NCI-H226 (cell line): ENCODE measurements around the gene SPATA33.
"Not testable (repeated sequence)": the region's sequence is repeated elsewhere in the genome, so short reads cannot be mapped to it uniquely, and the experiment has no call there.

Experiments used
- DNase-seq: peaks from one replicate; pipeline ENCODE4 v3.0.0-alpha.2; 2015

The SPATA33 gene

DNA sequence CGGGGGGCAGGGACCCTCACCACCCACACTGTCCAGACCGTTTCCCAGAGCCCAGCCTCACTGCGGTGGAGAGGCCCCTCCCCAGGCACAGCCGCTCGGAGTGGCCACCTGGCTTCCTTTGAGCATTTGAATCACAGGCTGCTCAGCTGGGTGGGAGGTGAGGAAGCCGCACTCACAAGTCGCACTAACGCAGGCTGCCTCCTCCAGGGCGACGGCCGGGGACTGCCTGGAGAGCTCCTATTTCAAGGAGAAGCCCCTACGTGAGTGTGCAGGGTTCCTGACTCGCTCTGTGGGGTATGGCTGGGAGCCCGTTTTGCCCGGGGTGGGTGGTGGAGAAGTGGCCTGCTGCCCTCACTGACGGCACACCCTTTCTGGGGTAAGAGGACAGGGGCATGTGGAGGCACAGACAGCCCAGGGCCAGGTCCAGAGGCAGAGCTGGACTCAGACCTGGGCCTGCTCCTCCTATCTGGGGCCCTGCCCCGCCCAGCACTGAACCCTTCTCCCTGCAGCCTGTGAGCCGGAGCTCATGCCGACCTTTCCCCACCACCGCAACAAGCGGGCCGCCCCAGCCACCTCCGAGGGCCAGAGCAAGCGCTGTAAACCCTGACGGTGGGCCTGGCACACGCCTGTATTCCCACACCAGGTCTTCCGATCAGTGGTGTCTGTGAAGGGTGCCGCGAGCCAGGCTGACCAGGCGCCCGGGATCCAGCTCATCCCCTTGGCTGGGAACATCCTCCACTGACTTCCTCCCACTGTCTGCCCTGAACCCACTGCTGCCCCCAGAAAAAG lies 37.6 kb downstream of the SPATA33 start:
- no peak for DNase-seq

DNA sequence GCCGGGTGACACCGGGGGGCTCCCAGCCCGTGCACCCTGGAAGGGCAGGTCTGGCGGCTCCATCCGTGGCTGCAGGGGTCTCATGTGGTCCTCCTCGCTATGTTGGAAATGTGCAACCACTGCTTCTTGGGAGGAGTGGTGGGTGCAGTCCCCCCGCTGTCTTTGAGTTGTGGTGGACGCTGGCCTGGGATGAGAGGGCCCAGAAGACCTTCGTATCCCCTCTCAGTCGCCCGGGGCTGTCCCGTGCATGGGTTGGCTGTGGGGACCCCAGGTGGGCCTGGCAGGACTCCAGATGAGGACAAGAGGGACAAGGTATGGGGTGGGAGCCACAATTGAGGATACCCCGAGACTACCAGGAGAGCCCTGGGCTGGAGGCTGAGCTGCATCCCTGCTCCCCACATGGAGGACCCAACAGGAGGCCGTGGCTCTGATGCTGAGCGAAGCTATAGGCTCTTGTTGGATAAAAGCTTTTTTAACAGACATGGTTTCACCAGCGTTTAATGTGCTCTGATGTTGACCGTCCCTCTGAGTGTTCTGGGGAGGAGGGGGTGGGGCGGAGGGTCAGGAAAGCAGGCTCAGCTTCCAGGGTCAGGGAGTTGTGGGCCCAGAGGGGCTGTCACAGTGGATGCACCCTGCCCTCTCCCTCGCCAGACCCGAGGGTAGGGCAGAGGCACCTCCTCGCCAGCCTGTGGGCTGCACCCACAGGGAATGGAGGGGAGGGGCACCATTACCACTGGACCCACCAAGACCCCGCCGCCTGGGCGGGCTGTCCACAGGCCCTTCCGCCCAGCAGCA lies 38.4 kb downstream of the SPATA33 start:
- DNase-seq = no peak

DNA sequence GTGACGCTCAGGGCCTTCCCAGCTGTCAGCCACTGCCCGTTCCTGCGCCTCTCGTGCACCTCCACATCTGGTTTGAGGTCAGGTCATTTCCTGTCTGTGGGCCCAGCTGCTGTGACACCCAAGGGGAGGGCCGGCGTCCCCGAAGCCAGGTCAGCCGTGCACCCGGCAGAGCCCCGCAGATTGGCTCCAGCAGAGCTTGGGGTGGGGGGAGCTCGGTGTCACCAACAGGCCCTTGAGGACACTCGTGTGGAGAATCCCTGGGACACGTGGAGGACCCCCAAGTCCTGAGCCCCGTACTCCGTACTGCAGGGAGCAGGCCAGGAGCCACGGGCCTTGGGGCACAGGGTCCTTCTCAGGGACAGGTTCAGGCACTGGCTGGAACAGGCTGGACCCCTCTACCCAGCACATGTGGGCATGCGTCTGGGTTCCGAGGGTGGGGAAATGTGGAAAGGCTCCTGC lies 39.1 kb downstream of the SPATA33 start:
- no peak for DNase-seq

DNA sequence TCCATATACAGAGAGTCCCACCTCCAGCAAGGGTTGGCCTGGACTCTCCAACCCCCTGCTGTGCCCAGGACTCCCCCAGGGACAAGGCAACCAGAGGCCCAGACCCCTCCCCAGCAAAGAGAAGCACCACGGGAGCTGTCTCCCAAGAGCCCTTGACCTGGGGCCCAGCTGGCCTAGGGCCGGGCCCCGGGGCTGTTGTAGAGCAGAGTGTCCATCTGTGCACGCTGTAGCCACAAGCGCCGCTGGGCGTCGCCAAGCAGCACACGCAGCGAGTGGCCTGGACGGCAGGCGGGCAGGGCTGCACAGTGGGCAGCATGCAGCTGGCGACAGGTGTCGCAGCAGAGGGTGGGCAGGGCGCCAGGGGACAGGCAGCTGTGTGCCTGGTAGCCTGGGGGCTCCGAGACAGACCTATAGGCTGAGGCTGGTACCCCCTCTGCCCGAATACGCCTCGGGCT lies 39.6 kb downstream of the SPATA33 start:
- no peak for DNase-seq

DNA sequence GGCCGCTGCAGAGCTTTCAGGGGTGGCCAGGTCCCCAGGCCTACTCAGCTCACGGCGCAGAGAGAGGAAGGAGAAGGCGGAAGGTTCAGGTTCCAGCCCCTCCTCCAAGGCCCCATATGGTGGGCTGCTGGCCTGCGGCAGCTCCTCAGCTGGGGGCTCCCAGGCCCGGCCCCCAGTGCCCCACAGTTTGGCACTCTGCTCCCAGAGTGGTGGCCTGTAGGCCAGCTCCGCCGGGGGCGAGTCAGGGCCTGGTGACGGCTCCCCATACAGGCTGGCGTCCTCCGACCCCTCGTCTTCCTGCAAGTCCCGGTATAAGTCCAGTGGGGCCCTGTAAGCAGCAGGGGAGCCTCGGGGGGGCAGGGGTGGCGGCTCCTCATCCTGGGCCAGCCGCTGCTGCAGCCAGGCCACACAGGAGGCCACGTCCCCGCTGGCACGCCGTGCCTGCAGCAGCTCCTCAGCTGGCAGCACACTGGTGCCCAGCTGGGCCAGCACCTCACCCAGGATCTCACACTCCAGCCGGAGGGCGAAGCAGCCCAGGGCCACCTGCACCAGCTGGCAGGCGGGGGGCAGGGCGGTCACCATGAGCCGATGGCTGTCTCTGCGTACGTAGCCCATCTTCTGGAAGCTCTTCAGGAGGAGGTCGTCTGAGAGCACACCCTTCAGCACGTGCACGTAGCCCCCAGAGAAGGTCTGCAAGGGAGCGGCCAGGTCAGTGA lies 40.1 kb downstream of the SPATA33 start:
- no peak for DNase-seq

DNA sequence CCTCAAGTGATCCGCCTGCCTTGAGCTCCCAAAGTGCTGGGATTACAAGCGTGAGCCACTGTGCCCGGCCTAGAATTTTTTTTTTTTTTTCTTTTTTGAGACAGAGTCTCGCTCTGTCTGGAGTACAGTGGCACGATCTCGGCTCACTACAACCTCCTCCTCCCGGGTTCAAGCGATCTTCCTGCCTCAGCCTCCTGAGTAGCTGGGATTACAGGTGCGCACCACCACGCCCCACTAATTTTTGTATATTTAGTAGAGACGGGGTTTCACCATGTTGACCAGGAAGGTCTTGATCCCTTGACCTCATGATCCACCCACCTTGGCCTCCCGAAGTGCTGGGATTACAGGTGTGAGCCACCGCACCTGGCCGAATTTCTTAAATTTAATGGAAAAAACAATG lies 41.1 kb downstream of the SPATA33 start:
- not testable (repeated sequence) for DNase-seq

DNA sequence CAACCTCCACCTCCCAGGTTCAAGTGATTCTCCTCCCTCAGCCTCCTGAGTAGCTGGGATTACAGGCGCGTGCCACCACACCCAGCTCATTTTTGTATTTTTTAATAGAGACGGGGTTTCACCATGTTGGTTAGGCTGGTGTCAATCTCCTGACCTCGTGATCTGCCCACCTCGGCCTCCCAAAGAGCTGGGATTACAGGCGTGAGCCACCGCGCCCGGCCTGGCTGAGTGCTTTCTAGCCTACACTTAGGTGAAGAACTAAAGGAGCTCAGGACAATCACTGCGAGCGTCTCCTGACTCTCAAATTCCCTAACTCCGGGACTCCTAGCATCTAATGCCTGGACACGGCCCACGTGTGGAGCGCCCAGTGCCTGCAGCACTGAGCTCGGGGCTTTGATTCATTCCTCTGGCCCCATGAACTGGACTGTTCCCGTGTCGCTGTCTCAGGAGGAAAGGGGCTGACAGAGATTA lies 42.0 kb downstream of the SPATA33 start:
- not testable (repeated sequence) for DNase-seq

DNA sequence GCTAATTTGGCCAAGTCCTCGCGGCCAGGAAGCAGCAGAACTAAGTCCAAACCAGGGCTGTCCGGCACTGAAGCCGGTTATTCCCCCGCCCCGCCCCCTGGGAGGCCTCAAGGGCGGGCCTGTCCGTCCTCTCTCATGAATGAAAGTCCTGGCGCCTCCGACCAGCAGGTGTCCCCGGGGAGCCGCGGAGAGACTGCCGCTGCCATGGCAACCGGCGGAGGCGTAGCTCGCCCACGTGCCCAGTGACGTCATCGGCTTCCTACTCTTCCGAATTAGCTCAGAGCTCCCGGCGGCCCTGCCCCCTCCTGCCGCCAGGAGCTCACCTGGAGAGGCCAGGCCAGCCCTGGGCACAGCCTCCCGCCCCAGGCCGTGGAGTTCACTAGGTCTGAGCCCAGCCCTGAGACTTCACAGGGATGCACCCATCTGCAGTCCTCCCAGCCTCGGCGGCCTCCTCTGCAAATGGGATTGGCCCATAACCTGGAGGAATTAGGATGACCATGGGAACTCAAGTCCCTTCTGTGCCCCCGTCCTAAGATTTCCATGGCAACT lies 42.5 kb downstream of the SPATA33 start:
- peak; percentile 97 for DNase-seq

DNA sequence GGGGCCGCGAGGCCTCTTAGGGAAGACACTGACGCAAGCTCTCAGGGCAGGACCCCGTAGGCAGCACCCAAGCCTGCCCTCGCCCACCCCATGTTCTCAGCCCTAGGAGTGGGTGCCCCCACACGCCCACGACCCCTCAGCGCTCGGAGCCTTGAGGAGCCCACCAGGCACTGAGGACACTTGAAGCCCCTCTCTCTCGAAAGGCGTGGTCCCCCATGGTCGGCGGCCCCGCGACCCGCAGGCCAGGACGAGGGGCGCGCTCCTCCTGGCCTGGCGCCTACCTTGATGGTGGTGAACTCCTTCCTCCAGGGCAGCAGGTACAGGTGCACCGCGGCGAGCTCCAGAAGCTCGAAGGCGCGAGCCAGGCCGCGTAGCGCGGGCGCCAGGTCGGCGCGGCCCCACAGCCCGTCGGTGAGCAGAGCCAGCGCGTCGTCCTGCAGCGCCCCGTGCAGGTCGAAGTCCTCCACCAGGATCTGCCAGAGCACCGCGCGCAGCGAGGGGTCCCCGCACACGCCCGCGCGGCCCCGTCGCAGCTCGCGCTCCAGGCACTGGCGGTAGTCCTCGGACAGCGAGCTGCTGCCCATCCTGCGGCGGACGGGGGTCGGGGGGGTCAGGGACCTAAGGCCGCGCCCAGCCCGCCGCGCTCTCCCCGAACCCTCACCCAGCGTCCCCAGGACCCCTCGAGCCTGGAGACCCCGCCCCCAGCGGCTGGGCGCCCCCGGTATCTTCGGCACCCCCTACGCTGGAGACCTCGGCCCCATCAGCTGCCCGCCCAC lies 43.2 kb downstream of the SPATA33 start:
- peak; percentile 57 for DNase-seq

DNA sequence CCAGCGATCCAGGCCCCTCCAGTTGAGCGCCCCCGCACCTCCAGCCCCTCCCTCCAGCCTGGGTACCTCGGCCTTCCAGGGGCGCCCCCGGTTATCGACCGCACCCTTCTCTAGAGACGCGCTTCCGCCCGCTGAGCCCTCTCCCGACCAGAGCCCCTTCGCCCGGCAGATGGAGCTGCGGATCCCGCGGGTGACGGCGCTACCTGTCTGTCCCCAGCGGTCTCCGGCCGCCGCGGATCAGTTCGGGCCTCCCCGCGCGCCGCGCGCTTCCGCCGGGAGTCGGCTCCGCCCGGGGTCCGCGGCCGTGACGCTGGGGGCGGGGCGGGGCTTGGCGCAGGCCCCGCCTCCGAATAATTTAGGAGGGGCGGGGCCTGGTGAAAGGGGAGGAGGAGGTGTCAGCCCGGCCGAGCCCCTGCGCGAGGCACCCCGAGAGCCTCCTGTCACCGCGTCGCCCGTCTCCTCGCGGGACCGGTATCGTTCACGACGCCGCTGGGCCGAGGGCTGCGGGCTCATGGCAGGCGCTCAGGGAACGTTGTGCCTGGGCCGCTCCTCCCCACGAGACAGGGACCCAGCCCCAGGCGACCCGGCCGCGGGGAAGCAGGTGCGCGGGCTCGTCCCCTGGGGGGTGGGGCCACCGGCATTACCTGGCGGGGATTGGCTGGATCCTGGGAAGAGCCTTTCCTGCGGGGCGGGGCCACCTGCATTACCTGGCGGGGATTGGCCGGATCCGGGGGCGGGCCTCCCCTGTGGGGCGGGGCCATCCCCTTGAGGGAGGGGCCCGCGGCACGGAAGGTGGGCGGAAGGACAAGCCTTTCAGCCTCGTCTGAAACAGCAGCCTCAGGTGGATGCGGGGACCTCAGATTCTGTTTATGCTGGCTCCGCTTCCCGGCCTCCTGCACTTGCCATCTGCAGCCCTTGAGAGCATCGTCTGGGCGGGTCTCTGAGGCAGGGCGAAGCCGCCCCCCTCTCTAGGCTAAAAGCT lies 44.1 kb downstream of the SPATA33 start, which contains the start of gene SPATA2L:
Gene SPATA2L, minus strand, starts transcription at position 281 of the 982 bp plus-strand sequence. CDS start 473 bp downstream, outside the sequence.
- peak; percentile 89 for DNase-seq

DNA sequence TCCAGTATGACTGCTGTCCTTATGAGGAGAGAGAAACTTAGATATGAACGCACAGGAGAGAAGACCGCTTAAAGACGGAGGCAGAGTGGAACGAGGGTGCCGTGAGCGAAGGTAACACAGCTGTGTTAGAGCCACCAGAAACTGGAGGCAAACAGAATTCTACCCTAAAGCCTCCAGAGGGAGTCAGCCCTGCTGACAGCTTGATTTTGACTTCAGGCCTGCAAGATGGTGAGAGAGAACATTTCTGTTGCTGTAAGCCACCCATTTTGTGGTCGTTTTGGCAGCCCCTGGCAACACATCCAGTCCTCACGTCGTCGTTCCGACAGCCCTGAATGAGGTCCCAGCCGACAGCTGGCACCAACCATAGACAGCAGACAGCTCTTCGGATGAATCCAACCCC lies 46.6 kb downstream of the SPATA33 start:
- DNase-seq = no peak

DNA sequence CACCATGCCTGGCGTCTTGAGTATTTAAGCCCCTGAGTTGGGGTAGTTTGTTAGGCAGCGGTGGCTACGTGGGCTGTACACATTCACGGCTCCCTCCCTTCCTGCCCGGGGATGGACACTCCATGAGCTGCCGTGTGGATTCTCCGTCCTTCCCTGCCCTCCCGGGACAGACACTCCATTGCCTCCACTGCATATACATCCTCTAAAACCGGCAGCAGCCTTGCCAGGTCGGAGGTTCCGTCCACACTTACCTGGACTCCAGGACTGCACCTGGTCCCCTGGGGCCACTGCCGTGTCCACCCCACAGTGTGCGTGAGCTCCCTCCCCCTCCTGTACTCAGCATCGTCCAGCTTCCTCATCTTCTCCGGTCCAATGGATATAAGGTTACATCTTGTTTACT lies 47.4 kb downstream of the SPATA33 start:
- no peak for DNase-seq

DNA sequence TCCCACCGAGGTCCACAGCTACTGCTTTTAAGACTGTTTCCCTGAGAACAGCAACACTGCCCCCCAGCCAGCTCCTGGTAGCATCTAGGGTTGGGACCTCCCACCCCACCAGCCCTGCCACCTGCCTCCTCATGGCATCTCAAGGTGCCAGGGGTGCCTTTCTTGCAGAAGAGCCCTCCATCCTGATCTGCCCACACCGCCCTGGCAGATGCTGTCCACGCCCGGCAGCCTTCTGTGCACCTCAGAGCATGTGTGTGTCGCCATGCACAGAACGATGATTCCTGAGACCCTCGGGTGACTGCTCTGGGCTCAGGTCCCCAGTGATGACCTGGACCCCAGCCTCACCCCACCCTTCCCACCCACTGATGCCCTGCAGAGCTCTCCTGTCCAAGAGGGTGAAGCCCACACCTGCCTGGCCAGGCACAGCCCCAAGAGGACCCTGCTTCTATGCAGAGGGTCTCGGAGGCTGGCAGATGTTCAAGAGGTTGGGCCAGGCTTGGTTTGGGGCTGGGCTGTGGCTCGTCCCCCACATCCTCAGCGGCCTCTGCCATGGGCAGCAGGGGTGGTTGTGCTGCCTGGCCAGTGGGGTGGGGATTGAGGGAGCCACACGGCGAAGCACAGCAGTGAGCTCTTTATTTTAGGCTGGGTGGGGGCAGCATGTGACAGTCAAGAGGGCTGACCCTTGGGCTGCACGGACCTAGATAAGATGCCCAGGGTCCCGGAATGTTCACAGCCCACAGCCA lies 49.1 kb downstream of the SPATA33 start:
- DNase-seq = no peak

DNA sequence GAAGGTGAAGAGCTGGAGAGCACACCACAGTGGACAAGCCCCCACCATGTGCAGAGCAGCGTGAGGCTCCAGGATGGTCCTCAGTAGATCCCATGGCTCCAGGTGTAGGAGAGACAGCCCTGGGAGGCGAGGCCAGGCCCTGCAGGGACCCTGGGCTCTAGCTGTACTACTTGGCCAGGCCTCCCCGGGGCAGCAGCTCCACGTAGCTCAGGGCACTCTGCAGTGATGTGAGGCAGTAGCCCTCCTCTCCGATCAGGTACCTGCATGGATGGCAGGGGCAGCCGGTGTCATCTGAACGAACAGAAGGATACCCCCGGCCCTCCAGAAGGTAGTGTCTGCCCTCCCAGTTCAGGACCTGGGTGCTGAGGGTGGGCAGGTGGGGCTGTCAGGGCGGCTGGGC lies 50.1 kb downstream of the SPATA33 start:
- no peak for DNase-seq

DNA sequence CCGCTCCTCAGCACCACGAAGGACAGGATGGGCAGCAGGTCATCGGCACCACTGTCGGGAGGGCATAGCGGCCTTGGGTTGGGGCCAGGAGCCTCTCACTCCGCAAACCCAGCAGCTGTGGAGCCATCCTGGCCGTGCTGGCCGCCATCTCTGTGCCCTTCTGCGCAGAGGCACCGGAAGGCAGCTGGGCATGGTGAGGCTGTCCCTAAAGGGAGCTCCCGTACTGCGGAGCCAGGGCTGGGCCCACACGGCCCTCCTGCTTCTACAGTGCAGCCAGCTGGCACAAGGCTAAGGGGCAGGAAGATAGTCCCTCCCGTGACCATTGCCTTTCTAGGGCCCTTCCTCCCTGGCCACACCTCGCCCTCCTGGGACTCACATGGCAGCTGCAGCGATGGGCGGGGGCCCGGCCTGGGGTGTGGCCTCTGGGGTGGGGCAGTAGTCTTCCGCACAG lies 50.9 kb downstream of the SPATA33 start:
- DNase-seq = no peak

DNA sequence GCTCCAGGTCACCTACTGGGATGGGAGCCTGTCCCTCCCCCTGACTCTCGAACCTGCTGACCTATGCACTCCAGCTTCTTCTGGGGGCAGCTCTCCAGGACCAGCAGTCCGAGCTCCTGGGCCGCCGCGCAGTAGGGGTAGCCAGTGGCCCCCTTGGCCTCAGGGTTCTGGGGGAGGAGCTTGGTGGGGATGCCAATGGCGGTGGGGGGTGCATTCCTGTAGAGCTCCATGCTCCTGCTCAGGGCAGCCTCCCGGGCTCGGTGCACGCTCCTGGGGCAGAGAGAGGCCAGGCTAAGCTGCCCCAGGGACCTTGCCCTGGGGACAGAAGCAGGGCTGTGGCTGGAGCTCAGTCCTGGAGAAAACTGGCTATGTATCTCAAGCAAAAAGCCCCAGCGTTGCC lies 51.5 kb downstream of the SPATA33 start:
- no peak for DNase-seq

DNA sequence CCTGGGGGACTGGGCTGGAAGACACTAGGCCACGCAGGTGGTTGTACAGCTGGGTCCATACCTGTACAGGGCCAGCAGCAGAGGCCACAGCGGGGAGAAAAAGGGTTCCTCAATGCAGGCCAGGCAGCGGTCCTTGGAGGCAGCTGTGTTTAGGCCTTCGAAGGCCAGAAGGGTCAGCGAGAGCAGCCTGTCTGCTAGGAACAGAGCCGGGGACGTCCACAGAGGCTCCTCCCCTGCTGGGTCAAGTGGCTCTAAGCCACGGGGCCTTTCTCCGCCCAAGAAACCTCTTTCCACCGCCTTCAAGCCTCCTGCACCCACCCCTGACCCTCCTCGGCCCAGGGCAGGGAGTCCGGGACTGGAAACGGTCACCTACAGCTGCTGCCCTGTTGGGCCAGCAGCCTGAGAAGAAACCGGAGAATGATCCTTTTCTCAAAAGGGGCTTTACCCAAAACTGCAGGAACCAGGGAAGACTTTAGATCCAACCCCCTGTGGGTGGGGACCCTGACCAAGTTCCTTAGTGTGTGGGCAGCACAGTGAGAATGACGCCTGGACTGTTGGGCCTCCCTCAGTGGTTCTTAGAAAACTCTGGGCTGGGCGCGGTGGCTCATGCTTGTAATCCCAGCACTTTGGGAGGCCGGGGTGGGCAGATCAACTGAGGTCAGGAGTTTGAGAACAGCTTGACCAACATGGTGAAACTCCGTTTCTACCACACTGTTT lies 52.2 kb downstream of the SPATA33 start:
- no peak for DNase-seq

DNA sequence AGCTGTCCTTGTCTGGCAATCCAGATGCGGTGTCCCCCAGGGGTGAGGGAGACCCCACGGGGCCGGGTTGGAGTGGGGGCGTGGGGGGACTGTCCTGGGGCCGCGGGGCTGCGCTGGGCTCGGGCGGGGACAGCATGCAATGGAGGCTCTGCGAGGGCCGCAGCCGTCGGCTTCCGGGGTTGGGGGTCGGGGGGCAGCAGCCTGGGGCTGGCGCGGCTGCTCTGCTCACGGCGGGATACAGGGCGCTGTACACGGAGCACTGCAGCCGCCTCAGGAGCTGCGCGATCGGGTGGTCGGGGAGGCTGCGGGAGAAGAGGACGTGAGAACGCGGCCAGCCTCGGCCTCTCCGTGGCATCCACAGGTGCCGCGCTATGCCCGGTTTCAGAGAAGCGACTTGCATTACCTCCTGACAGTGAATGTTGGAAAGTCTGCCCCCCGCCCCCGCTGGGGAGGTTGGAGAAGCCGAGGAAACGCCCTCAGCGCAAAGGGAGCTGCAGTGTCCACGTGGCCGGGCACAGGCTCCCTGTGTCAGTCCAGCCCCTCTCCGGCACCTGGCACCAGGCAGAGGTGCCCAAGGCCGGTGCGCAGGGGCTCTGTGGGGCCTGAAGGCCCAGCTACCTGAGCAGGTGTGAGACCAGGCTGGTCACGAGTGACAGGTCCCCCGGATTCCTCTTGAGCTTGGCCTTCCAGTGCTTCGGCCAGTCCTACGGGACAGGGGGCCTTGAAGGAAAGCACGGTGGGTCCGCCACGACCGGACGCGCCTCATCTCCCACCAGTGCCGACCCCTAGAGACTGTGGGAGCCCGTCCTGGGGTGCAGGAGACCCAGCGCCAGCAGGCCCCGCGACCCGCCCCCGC lies 53.3 kb downstream of the SPATA33 start:
- DNase-seq = no peak
